Mesenchymal stem cell (in vitro differentiated cells and primary cell): ENCODE measurements around the gene SLC9A3.

ENCODE experiments used
- DNase-seq: peaks from one replicate; pipeline ENCODE4 v3.0.0-alpha.2; 2013
- H2AFZ ChIP-seq: one replicate; pipeline ENCODE4 v1.6.1; 2013; ENCODE audit warnings: low read depth, mild to moderate bottlenecking, control low read depth, inconsistent platforms, low read length, moderate library complexity
- H2AK5ac ChIP-seq: 2 replicates; pipeline ENCODE4 v1.6.1; 2013; ENCODE audit warnings: low read length, moderate library complexity, mild to moderate bottlenecking, inconsistent platforms; ENCODE audit not compliant: severe bottlenecking
- H2BK120ac ChIP-seq: one replicate; pipeline ENCODE4 v1.6.1; 2013; ENCODE audit warnings: low read depth, mild to moderate bottlenecking, inconsistent platforms, low read length, moderate library complexity
- H2BK12ac ChIP-seq, 2 experiments: one replicate each; pipeline ENCODE4 v1.6.1; 2013; ENCODE audit warnings: inconsistent platforms in 2 of 2, low read length in 2 of 2, mild to moderate bottlenecking in 2 of 2, moderate library complexity in 2 of 2, control low read depth in 1 of 2
- H2BK15ac ChIP-seq: one replicate; pipeline ENCODE4 v1.6.1; 2013; ENCODE audit warnings: mild to moderate bottlenecking, low read depth, inconsistent platforms; ENCODE audit not compliant: poor library complexity, severe bottlenecking
- H2BK5ac ChIP-seq: 2 replicates; pipeline ENCODE4 v1.6.1; 2013; ENCODE audit warnings: low read depth, mild to moderate bottlenecking, low read length, control low read depth, inconsistent platforms; ENCODE audit not compliant: poor library complexity, severe bottlenecking
- H3K14ac ChIP-seq, 2 experiments: one replicate each; pipeline ENCODE4 v1.6.1; 2013; ENCODE audit warnings: inconsistent platforms in 2 of 2, low read length in 2 of 2, control low read depth in 1 of 2, mild to moderate bottlenecking in 1 of 2, moderate library complexity in 1 of 2
- H3K18ac ChIP-seq, 2 experiments: one replicate each; pipeline ENCODE4 v1.6.1; 2013; ENCODE audit warnings: inconsistent platforms in 2 of 2, low read length in 2 of 2, control low read depth in 1 of 2, low read depth in 1 of 2, mild to moderate bottlenecking in 1 of 2
- H3K23ac ChIP-seq, 2 experiments: one replicate each; pipeline ENCODE4 v1.6.1; 2013; ENCODE audit warnings: inconsistent platforms in 2 of 2, low read length in 2 of 2, mild to moderate bottlenecking in 2 of 2, moderate library complexity in 2 of 2, control low read depth in 1 of 2
- H3K27ac ChIP-seq: 2 replicates; pipeline ENCODE4 v1.5.1; 2013; ENCODE audit warnings: mild to moderate bottlenecking, moderate library complexity, low read length, control low read depth, inconsistent platforms; ENCODE audit not compliant: poor library complexity, severe bottlenecking
- H3K27me3 ChIP-seq, 2 experiments: 2 replicates each; pipeline versions ENCODE4 v1.6.1 to v1.7.0; 2013; ENCODE audit warnings: low read length in 2 of 2, mild to moderate bottlenecking in 2 of 2, moderate library complexity in 2 of 2, control low read depth in 1 of 2, inconsistent platforms in 1 of 2; ENCODE audit not compliant: control insufficient read depth in 1 of 2, insufficient read depth in 1 of 2
- H3K36me3 ChIP-seq, 2 experiments: 2 replicates each; pipeline versions ENCODE4 v1.6.1 to v1.7.0; 2013; ENCODE audit warnings: low read length in 2 of 2, control low read depth in 1 of 2, inconsistent platforms in 1 of 2, low read depth in 1 of 2, mild to moderate bottlenecking in 1 of 2; ENCODE audit not compliant: insufficient read depth in 2 of 2, control insufficient read depth in 1 of 2
- H3K4ac ChIP-seq, 2 experiments: one replicate each; pipeline ENCODE4 v1.6.1; 2013; ENCODE audit warnings: inconsistent platforms in 2 of 2, low read length in 2 of 2, mild to moderate bottlenecking in 2 of 2, moderate library complexity in 2 of 2, control low read depth in 1 of 2, low read depth in 1 of 2
- H3K4me1 ChIP-seq: 2 replicates; pipeline ENCODE4 v1.6.1; 2013; ENCODE audit warnings: low read depth, low read length, control low read depth; ENCODE audit not compliant: control insufficient read depth, insufficient read depth
- H3K4me2 ChIP-seq: 2 replicates; pipeline ENCODE4 v1.6.1; 2013; ENCODE audit warnings: low read length, mild to moderate bottlenecking, inconsistent platforms; ENCODE audit not compliant: poor library complexity, severe bottlenecking
- H3K4me3 ChIP-seq, 2 experiments: 2 replicates each; pipeline versions ENCODE4 v1.5.1 to v1.7.0; 2013; ENCODE audit warnings: low read length in 2 of 2, mild to moderate bottlenecking in 2 of 2, control low read depth in 1 of 2, low read depth in 1 of 2; ENCODE audit not compliant: insufficient read depth in 1 of 2
- H3K79me1 ChIP-seq: replicated peaks from 2 replicates; pipeline ENCODE4 v1.6.1; 2013; ENCODE audit warnings: mild to moderate bottlenecking, control low read depth, low read length, inconsistent platforms; ENCODE audit not compliant: poor library complexity, severe bottlenecking
- H3K9ac ChIP-seq: 2 replicates; pipeline ENCODE4 v1.7.0; 2013; ENCODE audit warnings: mild to moderate bottlenecking, low read length, moderate library complexity
- H3K9me3 ChIP-seq: 2 replicates; pipeline ENCODE4 v1.7.0; 2013; ENCODE audit warnings: mild to moderate bottlenecking, low read length; ENCODE audit not compliant: control insufficient read depth
- H4K8ac ChIP-seq: one replicate; pipeline ENCODE4 v1.6.1; 2013; ENCODE audit warnings: inconsistent platforms, mild to moderate bottlenecking, low read length, moderate library complexity
- H4K91ac ChIP-seq: one replicate; pipeline ENCODE4 v1.6.1; 2013; ENCODE audit warnings: mild to moderate bottlenecking, low read length, inconsistent platforms
- WGBS: methylation state at CpG from one replicate; pipeline ENCODE4 v1.1.7; 2013; ENCODE audit warnings: mixed read lengths; 5-methylcytosine and 5-hydroxymethylcytosine counted together

The SLC9A3 gene

GRCh38 chr5:458547-459353 is 65.5 kb downstream of the SLC9A3 start:
- H3K23ac ChIP-seq: no peak overlapping the region
- H4K91ac ChIP-seq: no peak overlapping the region
- H2BK15ac ChIP-seq: no peak overlapping the region
- no peak overlapping the region for H3K27ac ChIP-seq
- DNase-seq: peak; percentile 38
- no peak overlapping the region for H2AK5ac ChIP-seq
- no peak overlapping the region for H4K8ac ChIP-seq
- H3K18ac ChIP-seq: no peak overlapping the region
- no peak overlapping the region for H3K4ac ChIP-seq
- H3K27me3 ChIP-seq: no peaks in the 10 kb centered on the region
- H3K36me3 ChIP-seq: peaks cover 60 to 89% of the 10 kb centered on the region in 2 experiments
- peak overlapping the region; percentile 78 for H3K9ac ChIP-seq
- no peaks in the 10 kb centered on the region for H3K9me3 ChIP-seq
- H2BK120ac ChIP-seq: no peak overlapping the region
- no peak overlapping the region for H2BK5ac ChIP-seq
- H3K4me1 ChIP-seq: peaks cover 5% of the 10 kb centered on the region
- H2AFZ ChIP-seq: no peak overlapping the region
- peaks cover 47% of the 10 kb centered on the region for H3K79me1 ChIP-seq
- H2BK12ac ChIP-seq: no peak overlapping the region
- 94% methylated on average over 14 of the region's 17 CpGs for WGBS
- H3K4me2 ChIP-seq: no peak overlapping the region
- H3K4me3 ChIP-seq: no peak overlapping the region
- H3K14ac ChIP-seq: no peak overlapping the region

DNA sequence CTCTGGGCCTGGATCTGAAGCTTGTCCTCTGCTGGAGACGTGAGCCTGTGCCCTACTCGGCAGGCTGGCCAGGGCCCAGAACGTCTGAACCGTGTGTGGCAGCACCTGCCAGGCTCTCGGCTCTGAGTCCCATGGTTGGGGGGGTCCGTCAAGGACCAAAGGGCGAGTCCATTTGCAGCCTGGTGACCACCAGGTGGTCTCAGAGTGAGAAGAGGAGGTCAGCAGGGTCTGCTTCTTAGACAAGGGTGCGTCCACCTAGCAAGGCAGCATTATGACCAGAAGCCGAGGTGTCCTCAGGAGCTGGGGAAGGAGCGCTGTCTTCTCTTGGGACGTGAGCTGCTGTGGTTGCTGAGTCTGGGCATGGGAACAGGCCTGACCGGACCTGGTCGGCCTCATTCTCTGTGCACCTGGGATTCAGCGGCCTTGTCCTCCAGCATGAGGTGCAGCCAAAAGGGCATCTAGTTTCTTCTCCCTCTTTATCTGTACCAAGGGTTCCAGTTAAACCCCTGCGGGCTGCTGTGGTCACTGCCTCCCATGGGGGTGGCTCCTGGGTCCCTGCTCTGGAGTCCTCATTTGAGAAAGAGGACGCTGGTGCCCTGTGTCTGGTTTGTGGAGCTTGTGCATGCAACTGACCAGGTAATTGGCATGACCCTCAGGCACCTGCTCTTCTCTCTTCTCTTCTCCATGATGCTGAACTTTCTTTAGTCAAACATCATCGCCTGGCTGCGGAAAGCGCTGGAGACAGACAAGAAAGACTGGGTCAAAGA is 66.9 kb downstream of the SLC9A3 start:
- no peak overlapping the region for H3K4me3 ChIP-seq
- no peak overlapping the region for H2BK15ac ChIP-seq
- H3K27ac ChIP-seq: no peak overlapping the region
- H2AK5ac ChIP-seq: no peak overlapping the region
- peaks cover 59% of the 10 kb centered on the region for H3K79me1 ChIP-seq
- no peaks in the 10 kb centered on the region for H3K27me3 ChIP-seq
- no peak overlapping the region for H2AFZ ChIP-seq
- no peak overlapping the region for H3K18ac ChIP-seq
- H3K4me1 ChIP-seq: peaks cover 5% of the 10 kb centered on the region
- H4K8ac ChIP-seq: no peak overlapping the region
- peaks cover 10% of the 10 kb centered on the region for H3K9me3 ChIP-seq
- 97% methylated on average over 19 of the region's 19 CpGs for WGBS
- no peak overlapping the region for H3K9ac ChIP-seq
- no peak for DNase-seq
- H3K23ac ChIP-seq: no peak overlapping the region
- H3K36me3 ChIP-seq: peaks cover 66 to 90% of the 10 kb centered on the region in 2 experiments
- H2BK120ac ChIP-seq: no peak overlapping the region
- no peak overlapping the region for H3K4me2 ChIP-seq
- no peak overlapping the region for H3K14ac ChIP-seq
- H4K91ac ChIP-seq: no peak overlapping the region
- H2BK5ac ChIP-seq: no peak overlapping the region
- no peak overlapping the region for H3K4ac ChIP-seq
- no peak overlapping the region for H2BK12ac ChIP-seq

DNA sequence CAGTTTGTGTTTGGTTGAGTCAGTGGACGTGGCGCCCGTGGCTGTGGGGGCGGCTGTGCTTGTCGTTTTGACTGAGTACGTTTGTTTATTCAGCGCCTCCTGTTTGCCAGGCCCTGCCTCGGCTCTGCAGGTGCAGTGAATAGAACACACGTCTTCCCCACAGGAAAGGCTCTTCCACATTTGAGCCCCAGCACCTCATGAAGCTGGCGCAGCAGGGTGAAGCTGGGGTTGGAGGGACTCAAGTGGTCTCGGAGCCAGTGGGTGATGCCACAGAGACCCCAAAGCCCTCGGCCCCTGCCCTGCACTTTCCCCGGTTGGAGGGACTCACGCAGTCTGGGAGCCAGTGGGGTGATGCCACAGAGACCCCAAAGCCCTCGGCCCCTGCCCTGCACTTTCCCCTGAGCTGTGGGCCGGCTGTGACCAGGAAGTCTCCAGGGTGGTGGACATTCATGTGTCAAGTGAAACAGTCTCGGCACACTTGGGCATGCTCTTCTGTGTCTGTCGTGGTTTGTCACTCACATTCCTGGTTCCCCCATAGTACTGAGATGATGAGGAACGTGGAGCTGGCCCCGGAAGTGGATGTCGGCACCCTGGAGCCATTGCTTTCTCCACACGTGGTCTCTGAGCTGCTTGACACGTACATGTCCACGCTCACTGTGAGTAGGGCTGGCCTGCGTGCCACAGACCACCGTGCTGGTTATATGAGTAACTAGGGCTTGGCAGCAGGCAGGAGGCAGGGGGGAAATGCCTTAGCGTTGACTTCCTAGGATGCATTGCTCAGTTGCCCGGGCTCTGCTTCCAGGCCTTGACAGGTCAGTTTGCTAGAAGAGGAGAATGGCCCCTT is 67.7 kb downstream of the SLC9A3 start:
- H3K36me3 ChIP-seq: peaks cover 58 to 90% of the 10 kb centered on the region in 2 experiments
- H3K9me3 ChIP-seq: peaks cover 18% of the 10 kb centered on the region
- no peak overlapping the region for H3K18ac ChIP-seq
- no peak overlapping the region for H3K9ac ChIP-seq
- H2AFZ ChIP-seq: no peak overlapping the region
- H4K8ac ChIP-seq: no peak overlapping the region
- no peak overlapping the region for H2AK5ac ChIP-seq
- no peak overlapping the region for H3K27ac ChIP-seq
- no peak overlapping the region for H2BK12ac ChIP-seq
- no peak overlapping the region for H2BK15ac ChIP-seq
- no peak overlapping the region for H3K14ac ChIP-seq
- no peaks in the 10 kb centered on the region for H3K27me3 ChIP-seq
- peaks cover 55% of the 10 kb centered on the region for H3K79me1 ChIP-seq
- no peak overlapping the region for H3K4ac ChIP-seq
- H3K23ac ChIP-seq: no peak overlapping the region
- no peak overlapping the region for H4K91ac ChIP-seq
- no peak overlapping the region for H2BK5ac ChIP-seq
- H3K4me3 ChIP-seq: no peak overlapping the region
- no peak overlapping the region for H2BK120ac ChIP-seq
- WGBS: 97% methylated on average over 26 of the region's 28 CpGs
- peaks cover 5% of the 10 kb centered on the region for H3K4me1 ChIP-seq
- H3K4me2 ChIP-seq: no peak overlapping the region
- DNase-seq: no peak
